ENCODE measurements around the gene CYTL1.
A peak's percentile ranks its signal among the peaks of the same experiment; 100 is the strongest.
"Not testable (repeated sequence)": the region's sequence is repeated elsewhere in the genome, so short reads cannot be mapped to it uniquely, and the experiment has no call there.

The CYTL1 gene

DNA sequence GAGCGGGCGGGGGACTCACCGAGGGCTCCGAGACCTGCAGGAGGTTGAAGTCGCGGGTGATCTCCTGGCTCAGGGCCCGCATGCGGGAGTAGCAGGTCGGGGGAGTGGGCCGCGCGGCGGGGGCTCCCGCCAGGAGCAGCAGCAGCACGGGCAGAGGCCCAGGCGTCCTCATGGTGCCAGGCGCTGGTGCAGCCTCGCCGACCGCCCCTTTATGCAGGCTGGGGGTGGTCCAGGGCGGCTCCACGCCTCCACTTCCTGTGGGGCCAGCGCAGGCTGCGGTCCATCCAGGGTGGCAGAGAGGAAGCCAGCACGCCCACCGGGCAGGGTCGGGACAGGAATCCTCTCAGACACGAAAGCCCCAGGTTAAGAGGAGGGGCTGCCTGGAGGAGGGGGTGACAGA is at the start of gene CYTL1:
Gene CYTL1 (minus strand): TSS at position 185 of the 400 bp plus-strand sequence. CDS start 13 bp downstream, at position 172.
- DNase-seq, result no peak

GRCh38 chr4:5067908-5068307 is 48.6 kb upstream of the CYTL1 start:
- no peak for DNase-seq

DNA sequence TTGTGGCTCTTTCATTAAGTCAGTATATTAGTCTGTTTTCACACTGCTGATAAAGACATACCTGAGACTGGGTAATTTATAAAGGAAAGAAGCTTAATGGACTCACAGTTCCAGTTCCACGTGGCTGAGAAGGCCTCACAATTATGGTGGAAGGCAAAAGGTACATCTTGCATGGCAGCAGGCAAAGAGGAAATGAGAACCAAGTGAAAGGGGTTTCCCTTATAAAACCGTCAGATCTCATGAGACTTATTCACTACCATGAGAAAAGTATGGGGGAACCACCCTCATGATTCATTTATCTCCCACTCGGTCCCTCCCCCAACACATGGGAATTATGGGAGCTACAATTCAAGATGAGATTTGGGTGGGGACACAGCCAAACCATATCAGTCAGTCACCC is 47.7 kb upstream of the CYTL1 start:
- DNase-seq, result not testable (repeated sequence)

- DNase-seq, result no peak
Observed at GRCh38 chr4:5066101-5066500, 46.8 kb upstream of the CYTL1 start.

DNA sequence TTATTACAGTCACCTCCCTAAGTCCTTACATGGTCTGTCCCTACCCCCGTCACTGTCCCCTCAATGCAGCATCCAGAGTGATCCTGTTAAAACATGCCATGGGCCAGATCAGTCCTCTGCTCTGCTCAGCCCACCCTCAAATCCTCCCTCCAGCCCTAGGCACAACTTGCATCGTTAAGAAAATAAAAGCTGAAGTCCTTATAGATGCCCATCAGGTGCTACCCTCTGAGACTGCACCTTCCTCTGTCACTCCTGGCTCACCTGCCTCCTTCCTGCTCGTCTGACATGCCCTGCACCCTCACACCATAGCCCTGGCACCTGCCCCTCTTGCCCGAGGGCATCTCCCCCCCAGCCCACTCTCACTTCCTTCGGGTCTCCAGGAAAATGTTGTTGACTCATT is 36.2 kb upstream of the CYTL1 start:
- DNase-seq, result no peak

GRCh38 chr4:5054532-5054931 is 35.3 kb upstream of the CYTL1 start:
- no peak for DNase-seq

DNA sequence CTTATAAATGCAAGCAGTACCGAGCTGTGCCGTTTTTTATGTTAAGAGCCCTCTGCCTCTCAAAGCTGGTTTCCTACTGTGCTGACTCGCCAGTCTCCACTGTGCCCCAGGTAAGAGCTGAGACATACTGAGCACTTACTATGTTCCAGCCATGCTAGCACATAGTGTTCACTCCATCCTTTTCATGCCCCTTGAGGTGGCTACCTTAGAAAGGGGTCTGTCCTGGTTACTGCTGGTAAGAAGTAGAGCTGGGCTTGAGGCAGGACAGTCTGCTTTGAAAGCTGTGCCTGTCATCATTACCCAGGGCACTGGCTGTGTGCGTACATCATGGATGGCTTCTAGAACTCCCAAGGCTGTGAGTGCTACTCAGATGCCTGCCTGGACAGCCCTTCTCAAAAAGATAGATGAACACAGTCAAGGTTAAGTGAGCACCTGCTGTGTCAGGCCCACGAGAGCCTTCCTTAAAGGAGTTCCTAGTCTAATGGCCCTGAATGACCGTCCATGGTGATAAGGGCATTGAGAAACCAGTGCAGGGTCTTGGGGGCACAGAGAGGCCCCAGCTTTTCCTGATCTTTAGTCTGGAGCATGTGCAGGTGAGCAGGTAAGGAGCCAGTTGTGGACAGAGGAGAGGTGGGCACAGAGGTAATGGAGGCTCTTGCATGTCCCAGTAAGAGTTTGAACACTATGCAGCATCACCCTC is 33.6 kb upstream of the CYTL1 start:
- no peak for DNase-seq

GRCh38 chr4:5052204-5052702 is 33.0 kb upstream of the CYTL1 start:
- DNase-seq, result no peak

- DNase-seq, result peak; percentile 88
Observed at GRCh38 chr4:5051278-5052203, 32.3 kb upstream of the CYTL1 start, which contains the start of gene STK32B. TSS of gene STK32B (plus strand) at chr4:5051480.

- peak; percentile 83 for DNase-seq
Observed at GRCh38 chr4:5050520-5051277, 31.4 kb upstream of the CYTL1 start.

GRCh38 chr4:5048721-5049120 is 29.5 kb upstream of the CYTL1 start:
- no peak for DNase-seq

GRCh38 chr4:5045097-5045496 is 25.8 kb upstream of the CYTL1 start:
- peak; percentile 39 for DNase-seq

DNA sequence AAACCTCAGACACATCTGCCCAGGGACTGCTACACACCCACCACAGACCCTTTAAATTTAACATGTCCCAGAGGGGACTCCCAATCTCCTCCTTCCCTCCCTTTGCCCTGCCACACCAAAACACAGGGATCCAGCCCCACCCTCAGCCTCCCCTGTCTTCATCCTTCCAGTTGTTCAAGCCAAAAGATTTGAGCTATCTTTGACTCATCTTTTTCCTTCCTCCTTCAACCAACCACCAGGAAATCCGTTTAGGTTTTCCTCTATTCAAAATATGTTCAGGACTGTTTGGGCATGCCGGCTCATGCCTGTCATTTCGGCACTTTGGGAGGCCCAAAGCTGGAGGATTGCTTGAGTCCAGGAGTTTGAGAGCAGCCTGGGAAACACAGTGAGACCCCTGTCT is 25.1 kb upstream of the CYTL1 start:
- DNase-seq, result no peak

DNA sequence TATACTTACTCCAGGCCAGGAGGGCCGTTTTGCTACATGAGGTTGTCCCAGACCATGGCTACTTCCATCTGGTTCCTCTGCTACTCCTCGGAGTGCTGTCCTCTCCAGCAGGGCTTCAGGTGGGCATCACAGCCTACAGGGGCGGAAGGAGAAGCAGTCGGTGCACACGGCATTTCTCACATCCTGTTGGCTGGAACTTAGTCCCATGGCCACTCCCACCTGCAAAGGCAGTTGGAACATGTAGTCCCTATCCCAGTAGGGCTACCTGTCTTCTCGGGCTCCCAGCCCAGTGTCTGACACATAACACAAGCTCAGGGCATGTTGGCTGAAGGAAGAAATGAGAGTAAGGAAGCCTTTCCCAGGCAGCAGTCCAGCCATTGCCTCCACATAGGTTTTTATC is 24.3 kb upstream of the CYTL1 start:
- no peak for DNase-seq

DNA sequence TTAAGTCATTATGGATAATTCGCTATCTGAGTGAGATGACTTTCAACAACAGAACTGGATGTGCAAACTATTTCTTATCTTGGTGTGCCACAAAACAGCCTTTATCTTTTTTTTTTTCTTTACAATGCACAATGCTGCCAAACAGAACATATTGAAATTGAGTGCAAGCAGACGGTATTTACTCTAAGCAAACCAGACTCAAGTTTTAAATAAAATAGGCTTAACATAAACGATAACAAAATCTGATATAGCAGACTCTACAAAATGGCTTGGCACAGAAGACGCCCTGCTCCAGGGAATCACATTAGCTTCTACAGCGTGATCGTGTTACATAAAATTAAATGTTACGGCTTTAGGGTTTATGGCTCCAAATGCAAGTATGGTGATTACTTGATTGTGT is 22.4 kb upstream of the CYTL1 start:
- DNase-seq, result no peak

DNA sequence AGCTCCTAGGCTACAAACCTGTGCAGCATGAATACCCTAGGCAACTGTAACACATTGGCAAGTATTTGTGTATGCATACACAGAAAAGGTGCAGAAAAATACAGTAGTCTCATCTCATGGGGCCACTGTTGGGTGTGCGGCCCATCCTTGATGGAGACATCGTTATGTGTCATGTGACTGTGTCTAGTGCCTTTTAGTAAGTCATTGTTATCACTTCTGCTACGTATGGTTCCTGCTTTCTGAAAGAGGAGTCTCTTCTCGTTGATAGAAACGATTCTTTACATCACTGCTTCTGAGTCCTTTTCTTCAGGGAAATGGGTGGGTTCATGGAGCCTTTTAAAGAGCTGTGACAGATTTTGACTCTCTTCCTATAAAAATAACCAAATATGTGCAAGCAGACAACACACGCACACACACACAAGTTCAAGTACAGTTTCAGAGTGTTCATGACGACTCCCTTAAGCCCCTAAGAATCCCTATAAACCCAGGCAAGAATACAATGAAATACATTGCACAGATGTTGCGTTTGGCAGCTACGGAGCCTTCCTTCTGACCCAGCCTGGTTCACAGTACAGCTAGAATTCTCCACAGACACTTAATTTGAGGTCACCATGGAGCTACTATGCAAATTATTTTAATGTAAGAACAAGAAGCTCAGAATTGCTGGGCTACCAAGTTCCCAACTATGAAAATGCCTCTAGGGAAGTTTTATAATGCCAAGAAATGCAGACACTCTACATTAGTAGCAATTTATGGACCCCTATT is 21.8 kb upstream of the CYTL1 start:
- DNase-seq, result no peak

- no peak for DNase-seq
Observed at GRCh38 chr4:5039800-5040199, 20.5 kb upstream of the CYTL1 start.

DNA sequence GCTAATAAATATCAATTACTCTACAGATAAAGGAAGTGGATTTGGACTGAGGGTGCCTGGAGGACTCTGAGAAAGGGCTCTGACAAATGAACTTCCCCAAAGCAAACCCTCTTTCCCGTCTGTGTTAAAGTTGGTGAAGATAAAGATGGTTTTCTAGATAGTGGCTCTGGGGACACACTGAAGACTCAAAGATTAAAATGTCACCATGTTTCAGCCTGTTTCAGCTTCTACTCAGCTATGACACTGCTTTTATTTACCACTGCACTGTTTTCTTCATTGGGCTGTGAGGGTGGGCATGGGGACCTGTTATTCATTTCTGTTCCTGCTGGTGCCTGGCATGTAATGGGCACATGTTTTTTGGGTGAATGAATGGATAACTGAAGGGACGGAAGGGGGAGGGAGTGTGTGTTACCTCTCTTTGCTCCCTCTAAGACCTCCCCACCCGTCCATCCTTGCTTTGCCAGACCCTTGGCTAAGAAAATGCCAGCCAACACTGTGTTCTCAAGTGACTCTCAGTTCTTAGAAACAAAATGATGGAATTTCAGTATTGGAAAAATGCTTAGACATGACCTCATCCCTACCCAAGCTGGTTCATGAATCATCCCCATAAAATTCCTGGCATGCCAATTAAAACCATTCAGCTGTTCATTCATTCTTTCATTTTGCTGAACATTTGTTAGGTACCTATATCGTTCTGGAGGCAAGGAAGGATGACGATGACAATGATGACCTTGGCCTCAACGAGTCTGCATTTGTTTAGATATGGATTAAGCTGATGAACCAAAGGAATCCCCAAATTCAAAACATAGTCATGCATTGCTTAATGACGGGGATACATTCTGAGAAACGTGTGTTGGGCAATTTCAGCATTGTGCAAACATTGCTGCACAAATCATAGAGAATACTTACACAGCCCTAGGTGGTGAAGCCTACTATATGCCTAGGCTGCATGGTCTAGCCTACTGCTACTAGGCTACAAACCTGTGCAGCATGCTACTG is 18.6 kb upstream of the CYTL1 start:
- peak; percentile 99 for DNase-seq

- DNase-seq, result peak; percentile 34
Observed at GRCh38 chr4:5036239-5036638, 17.0 kb upstream of the CYTL1 start.

GRCh38 chr4:5034206-5034605 is 14.9 kb upstream of the CYTL1 start:
- no peak for DNase-seq

- peak; percentile 35 for DNase-seq
Observed at GRCh38 chr4:5033281-5033841, 14.1 kb upstream of the CYTL1 start.
